22Rv1 (cell line): ENCODE data around the gene SDC4.

Source experiments
- H3K27ac ChIP-seq: fragments of 450-650 bp; 2 replicates; pipeline ENCODE4 v1.5.1; 2017
- CTCF ChIP-seq: fragments of 450-650 bp; IDR thresholded peaks from 2 replicates; pipeline ENCODE4 v1.5.1; 2017; ENCODE audit warnings: mild to moderate bottlenecking
- ZFX ChIP-seq: fragments of 450-650 bp; IDR thresholded peaks from 2 replicates; pipeline ENCODE4 v1.6.1; 2017; ENCODE audit warnings: antibody characterized with exemption, borderline replicate concordance

The SDC4 gene

GRCh38 chr20:45347936-45348778 lies at the start of gene SDC4:
TSS of gene SDC4 (minus strand) at chr20:45348424. CDS start at chr20:45348384, 40 bp downstream.
- peak within 1 kb of the TSS; percentile 53 for H3K27ac ChIP-seq
- TF ChIP-seq ZFX (no peak), CTCF (no peak)

- no peak overlapping the region for H3K27ac ChIP-seq
- TF ChIP-seq CTCF (no peak), ZFX (no peak)
Observed at GRCh38 chr20:45395114-45395415, 46.8 kb upstream of the SDC4 start.

GRCh38 chr20:45394221-45395113 lies 46.2 kb upstream of the SDC4 start:
- no peak for TF ChIP-seq CTCF
- TF ChIP-seq ZFX: no peak
- H3K27ac ChIP-seq: no peak overlapping the region

- H3K27ac ChIP-seq: no peak overlapping the region
- no peak for TF ChIP-seq CTCF
- no peak for TF ChIP-seq ZFX
Observed at GRCh38 chr20:45392733-45393132, 44.5 kb upstream of the SDC4 start.

GRCh38 chr20:45391559-45391958 lies 43.3 kb upstream of the SDC4 start:
- TF ChIP-seq ZFX (no peak), CTCF (no peak)
- H3K27ac ChIP-seq: no peak overlapping the region

DNA sequence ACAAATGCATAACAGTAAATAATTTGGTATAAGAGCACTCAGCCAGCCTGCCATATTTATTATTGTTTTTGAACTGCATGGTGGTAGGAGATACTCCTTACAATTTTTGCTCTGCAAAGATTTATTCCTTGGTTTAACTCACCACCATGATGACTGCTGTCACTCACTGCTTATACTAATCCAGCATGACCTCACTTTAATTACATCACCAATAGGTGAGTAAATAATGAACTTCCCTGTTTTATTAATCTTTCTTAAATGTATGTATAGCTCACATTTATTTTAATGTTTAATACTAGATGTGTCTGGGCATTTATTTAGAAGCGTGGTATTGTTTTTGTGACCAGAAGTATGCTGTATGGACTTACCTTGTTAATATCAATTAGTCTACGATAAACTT lies 42.7 kb upstream of the SDC4 start:
- TF ChIP-seq CTCF (no peak), ZFX (no peak)
- no peak overlapping the region for H3K27ac ChIP-seq

DNA sequence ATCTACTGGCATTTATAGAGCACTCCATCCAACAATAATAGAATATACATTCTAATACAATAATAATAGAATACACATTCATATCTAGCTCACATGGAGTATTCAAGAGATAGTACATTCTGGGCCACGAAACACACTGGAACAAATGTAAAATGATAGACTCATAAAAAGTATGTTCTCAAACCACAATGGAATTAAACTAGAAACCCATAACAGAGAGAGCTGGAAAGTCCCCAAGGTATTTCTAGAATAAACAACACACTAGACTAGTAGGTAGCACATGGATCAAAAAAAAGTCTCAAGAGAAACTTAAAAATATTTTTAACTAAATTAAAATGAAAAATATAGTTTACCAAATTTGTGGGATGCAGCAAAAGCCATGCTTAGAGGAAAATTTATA lies 39.0 kb upstream of the SDC4 start:
- no peak for TF ChIP-seq CTCF
- TF ChIP-seq ZFX: no peak
- no peak overlapping the region for H3K27ac ChIP-seq
